GM19238 (cell line): ENCODE data around the gene FRMD4A.

Experiments
- DNase-seq: peaks from one replicate; pipeline ENCODE4 v3.0.0; 2011; ENCODE audit warnings: low spot score; ENCODE audit not compliant: insufficient read length

The FRMD4A gene

GRCh38 chr10:13990392-13990805 is 340.3 kb downstream of the FRMD4A start:
- no peak for DNase-seq

- DNase-seq = no peak
Observed at GRCh38 chr10:13989616-13990015, 341.1 kb downstream of the FRMD4A start.

GRCh38 chr10:13987446-13987845 is 343.3 kb downstream of the FRMD4A start:
- DNase-seq = no peak

- no peak for DNase-seq
Observed at GRCh38 chr10:13984647-13985155, 346.0 kb downstream of the FRMD4A start.

- DNase-seq = no peak
Observed at GRCh38 chr10:13983035-13983434, 347.7 kb downstream of the FRMD4A start.

DNA sequence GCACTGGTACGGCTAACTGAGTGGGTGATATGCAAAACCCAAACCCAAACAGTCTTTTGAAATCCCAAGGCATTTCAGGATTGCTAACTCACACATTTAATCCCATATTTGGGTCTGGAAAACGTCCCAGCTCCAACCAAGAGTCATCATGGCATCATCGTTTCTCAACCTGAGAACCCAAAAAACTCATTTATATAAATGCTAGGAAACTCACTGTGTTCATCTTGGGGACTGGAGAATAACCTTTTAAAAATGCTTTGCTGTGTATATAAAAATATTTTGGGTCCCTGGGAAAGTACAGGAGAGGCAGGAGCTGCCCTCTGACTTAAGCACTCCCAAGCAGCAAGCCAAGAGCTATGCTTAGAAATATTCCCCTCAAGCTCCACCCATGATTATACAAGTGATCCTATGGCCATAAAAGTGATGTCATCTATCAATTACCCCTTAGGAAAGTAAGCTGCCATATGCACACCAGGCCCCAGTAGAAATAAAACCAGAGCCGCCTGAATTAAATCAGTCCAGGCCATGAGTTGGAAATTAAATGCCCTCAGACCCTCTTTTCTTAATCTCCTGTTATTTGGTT is 352.1 kb downstream of the FRMD4A start:
- no peak for DNase-seq

DNA sequence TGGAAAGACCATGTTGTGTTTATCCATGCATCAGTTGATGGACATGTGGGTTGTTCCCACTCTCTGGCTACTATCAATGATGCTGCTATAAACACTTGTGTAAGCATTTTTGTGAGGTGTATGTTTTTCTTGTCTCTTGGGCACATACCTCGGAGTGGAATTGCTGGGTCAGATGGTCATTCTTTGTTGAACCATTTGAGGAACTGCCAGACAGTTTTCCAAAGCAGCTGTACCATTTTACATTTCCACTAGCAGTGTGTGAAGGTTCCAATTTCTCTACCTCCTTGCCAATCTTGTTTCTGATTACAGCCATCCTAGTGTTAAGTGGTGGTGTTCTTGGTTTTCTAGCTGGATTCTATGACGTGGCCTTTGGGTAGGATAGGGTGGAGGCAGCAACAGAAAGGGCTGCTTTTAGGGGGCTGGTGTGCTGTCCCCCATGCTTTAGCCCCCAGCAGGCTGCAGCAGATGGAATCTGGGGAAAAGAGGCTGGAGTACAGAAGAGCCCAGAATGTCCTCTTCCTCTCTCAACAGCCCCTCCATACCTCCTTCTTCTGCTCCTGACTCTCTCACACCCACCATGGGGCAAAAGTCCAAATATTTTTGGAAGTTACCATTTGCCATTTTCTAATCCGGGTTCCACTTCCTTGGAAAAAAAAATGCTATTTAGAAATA is 352.7 kb downstream of the FRMD4A start:
- no peak for DNase-seq

DNA sequence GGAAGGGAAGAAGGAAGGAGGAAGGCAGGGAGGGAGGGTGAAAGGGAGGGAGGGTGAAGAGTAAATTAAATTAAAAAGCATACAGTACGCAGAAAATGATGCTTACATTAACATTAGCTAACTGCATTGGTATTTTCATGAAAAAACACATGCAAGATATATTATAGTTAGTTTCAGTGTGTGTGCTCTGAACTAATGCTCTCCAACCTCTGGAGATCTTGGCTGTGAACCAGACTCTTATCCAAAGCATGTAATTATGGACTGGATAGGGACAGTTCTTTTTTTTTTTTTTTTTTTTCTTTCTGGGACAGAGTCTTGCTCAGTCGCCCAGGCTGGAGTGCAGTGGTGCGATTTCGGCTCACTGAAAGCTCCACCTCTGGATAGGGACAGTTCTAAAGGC is 357.0 kb downstream of the FRMD4A start:
- DNase-seq = no peak

DNA sequence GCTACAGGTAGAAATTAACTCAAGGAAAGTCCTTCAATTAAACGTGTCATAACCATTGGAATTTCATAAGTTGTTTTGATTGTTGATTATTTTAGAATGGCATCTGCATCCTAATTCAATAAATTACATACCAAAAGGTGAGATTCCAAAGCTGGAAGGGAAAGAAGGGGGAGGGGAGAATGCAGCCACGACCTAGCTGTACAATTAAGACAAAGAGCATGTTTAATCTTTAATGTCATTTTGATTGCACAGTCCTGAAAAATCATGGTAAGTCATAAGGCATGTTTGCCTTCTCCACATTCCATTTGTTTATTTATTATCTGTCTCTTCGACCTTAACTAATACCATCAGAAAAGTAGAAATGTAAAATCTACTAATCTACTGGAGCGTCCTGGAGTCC is 358.1 kb downstream of the FRMD4A start:
- DNase-seq = no peak

GRCh38 chr10:13971601-13972475 is 358.9 kb downstream of the FRMD4A start:
- DNase-seq = no peak

DNA sequence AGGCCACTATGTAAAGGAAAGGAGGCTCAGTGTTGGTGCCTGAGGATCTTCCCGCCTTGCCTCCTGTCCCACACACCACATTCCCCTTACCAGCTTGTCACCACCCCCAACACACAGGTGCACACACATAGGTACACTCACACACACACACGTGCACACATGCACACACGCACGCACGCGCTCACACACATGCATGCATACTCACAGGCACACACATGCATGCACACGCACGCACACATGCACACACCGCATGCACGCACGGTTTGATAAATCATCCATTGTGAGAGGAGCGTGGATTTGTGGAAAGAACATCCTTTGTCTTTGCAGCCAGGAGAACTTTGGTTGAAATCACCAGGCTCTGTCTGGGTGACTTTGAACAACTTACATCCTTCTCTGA is 359.8 kb downstream of the FRMD4A start:
- DNase-seq = no peak

GRCh38 chr10:13970236-13970956 is 360.3 kb downstream of the FRMD4A start:
- no peak for DNase-seq

DNA sequence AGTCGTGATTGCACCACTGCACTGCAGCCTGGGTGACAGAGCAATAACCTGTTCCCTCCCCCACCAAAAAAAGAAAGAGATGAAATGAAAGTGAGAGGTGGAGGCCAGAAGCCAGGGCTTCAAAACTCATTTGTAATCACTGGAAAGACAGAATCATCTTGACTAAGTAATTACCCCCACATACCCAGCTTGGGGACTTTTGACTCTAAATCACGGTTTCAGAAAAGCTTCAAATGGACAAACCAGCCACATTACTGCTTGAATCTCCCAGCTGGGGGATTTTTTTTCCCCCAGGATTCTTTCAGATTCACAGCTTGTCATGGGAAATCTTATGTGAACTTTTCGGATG is 361.0 kb downstream of the FRMD4A start:
- DNase-seq = no peak

- no peak for DNase-seq
Observed at GRCh38 chr10:13969118-13969791, 361.5 kb downstream of the FRMD4A start.

GRCh38 chr10:13961853-13962252 is 368.9 kb downstream of the FRMD4A start:
- no peak for DNase-seq

DNA sequence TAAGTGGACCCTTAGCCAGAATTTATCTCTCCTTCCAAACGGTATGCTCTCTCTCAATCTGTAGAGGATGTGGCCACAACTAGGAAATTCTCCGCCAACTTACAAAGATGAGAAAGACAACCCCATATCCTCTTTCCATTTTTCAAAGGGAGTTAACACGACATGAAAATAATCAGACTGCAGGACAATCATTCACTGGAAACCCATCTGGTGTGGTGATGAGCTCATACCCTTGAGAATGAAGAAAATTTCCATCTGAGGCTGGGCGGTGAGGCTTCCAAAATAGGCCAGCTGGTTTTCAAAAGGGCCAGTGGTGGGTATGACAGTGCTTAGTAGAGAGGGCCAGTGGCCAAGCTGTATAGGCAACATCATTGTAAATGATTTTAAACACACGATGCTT is 369.6 kb downstream of the FRMD4A start:
- DNase-seq = no peak

DNA sequence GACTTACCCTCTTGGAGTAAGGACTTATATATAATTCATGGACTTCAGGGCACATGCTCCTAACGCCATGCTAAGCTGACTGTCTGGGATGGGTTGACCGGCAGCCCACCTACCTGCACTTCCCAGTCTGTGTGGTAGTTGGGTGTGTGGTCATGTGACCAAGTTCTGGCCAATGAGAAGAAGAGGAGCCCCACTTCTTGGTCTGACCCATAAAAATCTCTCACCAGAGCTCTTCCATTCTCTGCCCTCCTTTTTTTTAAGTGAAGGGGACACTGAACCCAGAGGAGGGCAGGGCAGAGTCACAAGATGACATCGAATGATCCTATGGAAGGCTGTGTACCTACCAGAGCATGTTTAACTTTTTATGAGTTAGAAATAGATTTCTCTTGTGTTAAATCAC is 370.1 kb downstream of the FRMD4A start:
- no peak for DNase-seq

- DNase-seq = no peak
Observed at GRCh38 chr10:13959443-13960359, 371.0 kb downstream of the FRMD4A start.

- DNase-seq = no peak
Observed at GRCh38 chr10:13957856-13958255, 372.9 kb downstream of the FRMD4A start.

- DNase-seq = no peak
Observed at GRCh38 chr10:13956826-13957225, 373.9 kb downstream of the FRMD4A start.
